Measurements from ENCODE around the gene B4GALNT3.
"Not testable (repeated sequence)": the region's sequence is repeated elsewhere in the genome, so short reads cannot be mapped to it uniquely, and the experiment has no call there.

The B4GALNT3 gene

GRCh38 chr12:577994-578747 lies 118.4 kb downstream of the B4GALNT3 start:
- in situ Hi-C loops (cut with HindIII; ENCODE audit: low pct_ligation_motif_present, low pct_unique_long_range_greater_than_20kb, low sequenced_read_pairs); DNase-seq: not testable (repeated sequence)

- no peak for DNase-seq
Observed at GRCh38 chr12:578748-579419, 119.1 kb downstream of the B4GALNT3 start.

GRCh38 chr12:579420-580110 lies 119.8 kb downstream of the B4GALNT3 start:
- in situ Hi-C loops (cut with HindIII; ENCODE audit: low pct_ligation_motif_present, low pct_unique_long_range_greater_than_20kb, low sequenced_read_pairs) = no loop called here
- DNase-seq = no peak

More at GRCh38 chr12:578748-579419, 119.1 kb downstream of the B4GALNT3 start:
- in situ Hi-C loops (cut with HindIII; ENCODE audit: low pct_ligation_motif_present, low pct_unique_long_range_greater_than_20kb, low sequenced_read_pairs) = no loop called here

DNA sequence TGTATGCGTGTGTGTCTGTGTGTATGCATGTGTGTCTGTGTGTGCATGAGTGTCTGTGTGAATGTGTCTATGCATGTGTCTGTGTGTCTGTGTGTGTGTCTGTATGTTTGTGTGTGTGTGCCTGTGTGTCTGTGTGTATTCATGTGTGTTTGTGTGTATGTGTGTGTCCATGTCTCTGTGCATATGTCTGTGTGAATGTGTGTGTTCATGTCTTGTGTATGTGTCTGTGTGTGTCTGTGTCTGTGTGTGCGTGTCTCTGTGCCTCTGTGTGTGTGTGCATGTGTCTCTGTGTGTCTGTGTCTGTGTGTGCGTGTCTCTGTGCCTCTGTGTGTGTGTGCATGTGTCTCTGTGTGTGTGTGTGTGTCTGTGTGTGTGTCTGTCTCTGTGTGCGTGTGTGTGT lies 121.1 kb downstream of the B4GALNT3 start:
- no peak for DNase-seq
- in situ Hi-C loops (cut with HindIII; ENCODE audit: low pct_ligation_motif_present, low pct_unique_long_range_greater_than_20kb, low sequenced_read_pairs) = no loop called here

DNA sequence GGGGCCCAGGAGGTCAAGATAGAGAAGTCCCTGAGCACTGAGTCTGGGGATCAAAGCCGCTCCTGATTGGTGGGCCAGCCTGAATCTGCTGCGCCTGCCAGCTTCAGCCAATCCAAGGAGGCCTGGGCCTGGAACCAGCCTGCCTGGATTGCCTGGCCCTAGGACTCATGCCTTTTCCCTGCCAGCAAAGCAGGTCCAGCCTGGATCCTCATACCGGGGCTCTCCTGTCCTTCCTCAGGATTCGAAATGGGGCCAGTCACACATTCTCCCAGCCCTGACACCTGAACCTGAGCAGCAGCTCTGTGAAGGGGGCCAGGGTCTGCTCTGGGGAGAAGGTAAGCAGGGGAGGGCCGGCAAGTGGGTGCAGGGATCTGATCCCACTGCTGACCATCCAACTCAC lies 121.6 kb downstream of the B4GALNT3 start:
- DNase-seq = no peak
- in situ Hi-C loops (cut with HindIII; ENCODE audit: low pct_ligation_motif_present, low pct_unique_long_range_greater_than_20kb, low sequenced_read_pairs) = no loop called here

DNA sequence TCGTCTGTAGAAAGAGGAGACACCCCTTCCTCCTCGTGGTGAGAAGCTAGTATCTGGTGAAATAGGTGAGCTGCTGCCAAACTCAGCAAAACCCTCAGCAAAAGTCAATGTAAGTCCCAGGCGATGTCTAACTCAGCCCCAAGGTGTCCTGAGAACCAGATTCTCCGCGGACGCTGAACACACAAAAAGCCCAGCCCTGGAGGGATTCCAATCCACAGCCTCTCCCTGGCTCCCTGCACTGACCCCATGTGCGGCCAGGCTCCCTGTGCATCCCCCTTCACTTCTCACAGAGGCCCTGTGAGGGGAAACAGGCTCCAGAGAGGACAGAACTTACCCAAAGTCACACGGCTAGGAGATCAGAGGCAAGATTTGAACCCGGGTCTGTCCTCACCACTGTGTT lies 122.0 kb downstream of the B4GALNT3 start:
- in situ Hi-C loops (cut with HindIII; ENCODE audit: low pct_ligation_motif_present, low pct_unique_long_range_greater_than_20kb, low sequenced_read_pairs) = no loop called here
- DNase-seq = no peak

DNA sequence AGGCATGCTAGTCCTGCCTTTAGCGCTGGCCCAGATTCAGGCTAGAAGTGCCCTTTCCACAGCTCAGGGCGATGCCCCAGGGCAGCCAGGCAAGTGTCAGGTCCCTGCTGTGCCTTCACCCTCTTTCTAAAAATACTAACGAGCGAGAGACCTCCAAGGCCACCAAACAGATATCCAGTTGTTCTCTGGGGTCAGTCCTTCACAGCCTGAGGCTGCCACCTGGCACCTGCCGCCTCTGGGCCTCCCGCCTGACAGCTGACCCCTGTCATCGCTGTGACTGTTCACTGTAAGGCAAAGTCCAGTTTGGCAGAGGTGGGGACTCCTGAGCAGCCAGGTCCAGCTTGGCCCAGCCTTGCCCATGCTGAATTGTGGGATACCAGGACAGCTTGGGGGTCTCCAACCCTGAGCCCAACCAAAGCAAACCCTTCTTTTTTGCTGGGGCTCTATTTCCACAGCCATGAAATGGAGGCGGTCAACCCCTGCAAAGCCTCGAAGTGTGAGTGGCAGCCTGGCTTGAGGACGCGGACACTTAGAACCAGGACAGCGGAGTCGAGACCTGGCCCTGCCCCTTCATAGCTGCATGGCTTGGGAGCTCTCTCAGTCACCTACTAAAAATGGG lies 123.6 kb downstream of the B4GALNT3 start:
- no peak for DNase-seq
- in situ Hi-C loops (cut with HindIII; ENCODE audit: low pct_ligation_motif_present, low pct_unique_long_range_greater_than_20kb, low sequenced_read_pairs) = no loop called here

DNA sequence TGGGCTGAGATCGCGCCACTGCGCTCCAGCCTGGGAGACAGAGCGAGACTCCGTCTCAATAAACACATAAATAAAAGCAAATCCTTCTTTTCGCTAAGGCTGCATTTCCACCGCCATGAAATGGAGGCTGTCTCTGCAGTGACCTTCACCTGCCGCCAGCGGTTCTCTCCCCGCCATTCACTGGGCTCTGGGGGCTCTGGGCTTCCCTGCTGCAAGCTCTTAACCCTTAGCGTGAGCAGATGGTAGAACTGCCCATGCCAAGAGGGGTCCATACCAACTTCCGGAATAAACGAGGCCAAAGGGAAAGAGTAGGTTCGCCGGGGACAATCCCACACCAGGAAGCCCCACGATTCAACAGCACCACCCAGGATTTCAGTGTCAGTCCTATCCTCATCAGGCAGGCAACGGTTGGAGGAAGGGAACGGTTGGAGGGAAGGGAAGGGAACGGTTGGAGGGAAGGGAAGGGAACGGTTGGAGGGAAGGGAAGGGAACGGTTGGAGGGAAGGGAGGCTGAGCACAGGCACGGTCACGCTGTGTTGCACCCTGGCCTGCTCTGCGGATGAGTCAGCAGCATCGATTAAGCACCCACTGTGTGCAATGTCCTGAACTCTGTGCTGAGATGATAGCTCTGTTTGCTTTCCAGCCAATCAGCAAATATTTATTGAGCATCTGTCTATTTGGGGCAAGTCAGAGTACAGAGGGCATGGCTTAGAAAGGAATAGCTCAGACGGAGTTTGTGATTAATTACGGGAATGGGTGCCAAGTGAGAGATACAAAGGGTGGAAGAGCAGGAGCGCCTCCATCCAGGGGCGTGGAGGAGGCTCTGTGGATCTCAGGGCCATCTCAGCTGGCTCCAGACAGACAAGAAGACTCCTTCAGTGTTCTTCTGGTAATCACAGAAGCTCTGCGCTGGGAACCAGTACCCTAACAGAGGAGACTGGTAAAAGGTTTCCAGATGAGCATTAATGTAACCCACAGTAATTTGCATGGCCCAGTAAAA lies 125.6 kb downstream of the B4GALNT3 start:
- no peak for DNase-seq
- in situ Hi-C loops (cut with HindIII; ENCODE audit: low pct_ligation_motif_present, low pct_unique_long_range_greater_than_20kb, low sequenced_read_pairs) = no loop called here

DNA sequence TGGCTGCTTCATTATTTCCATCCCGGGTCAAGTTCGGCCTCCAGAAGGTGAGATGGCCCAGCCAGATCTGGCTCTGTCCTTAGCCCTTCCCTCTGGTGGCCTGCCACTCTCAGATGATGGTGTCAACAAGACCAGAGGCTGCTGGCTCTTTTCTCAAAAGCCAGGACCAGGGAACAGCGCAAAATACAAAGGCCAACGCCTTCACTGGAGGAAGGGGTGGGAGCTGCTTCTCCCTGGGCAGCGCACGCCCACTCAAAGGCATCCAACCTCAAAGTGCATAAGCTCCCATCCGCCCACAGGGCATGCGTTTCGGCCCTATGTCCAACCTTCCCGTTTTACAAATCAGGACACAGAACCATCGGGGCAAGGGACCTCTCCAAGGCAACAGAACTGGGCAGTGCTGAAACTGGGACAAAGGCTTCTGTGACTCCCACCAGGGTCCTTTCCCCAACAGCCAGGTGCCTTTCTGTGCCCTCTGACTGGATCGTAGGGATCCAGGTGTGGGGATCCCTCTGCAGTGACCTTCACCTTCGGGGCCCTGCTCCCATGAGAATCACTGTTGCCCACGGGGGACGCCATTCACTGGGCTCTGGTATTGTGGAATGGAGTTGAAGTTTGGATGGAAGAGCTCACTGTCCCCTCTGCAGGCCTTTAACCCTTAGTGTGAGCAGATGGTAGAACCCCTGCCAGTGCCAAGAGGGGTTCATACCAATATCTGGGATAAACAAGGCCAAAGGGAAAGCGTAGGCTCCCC lies 126.8 kb downstream of the B4GALNT3 start:
- in situ Hi-C loops (cut with HindIII; ENCODE audit: low pct_ligation_motif_present, low pct_unique_long_range_greater_than_20kb, low sequenced_read_pairs) = no loop called here
- no peak for DNase-seq

DNA sequence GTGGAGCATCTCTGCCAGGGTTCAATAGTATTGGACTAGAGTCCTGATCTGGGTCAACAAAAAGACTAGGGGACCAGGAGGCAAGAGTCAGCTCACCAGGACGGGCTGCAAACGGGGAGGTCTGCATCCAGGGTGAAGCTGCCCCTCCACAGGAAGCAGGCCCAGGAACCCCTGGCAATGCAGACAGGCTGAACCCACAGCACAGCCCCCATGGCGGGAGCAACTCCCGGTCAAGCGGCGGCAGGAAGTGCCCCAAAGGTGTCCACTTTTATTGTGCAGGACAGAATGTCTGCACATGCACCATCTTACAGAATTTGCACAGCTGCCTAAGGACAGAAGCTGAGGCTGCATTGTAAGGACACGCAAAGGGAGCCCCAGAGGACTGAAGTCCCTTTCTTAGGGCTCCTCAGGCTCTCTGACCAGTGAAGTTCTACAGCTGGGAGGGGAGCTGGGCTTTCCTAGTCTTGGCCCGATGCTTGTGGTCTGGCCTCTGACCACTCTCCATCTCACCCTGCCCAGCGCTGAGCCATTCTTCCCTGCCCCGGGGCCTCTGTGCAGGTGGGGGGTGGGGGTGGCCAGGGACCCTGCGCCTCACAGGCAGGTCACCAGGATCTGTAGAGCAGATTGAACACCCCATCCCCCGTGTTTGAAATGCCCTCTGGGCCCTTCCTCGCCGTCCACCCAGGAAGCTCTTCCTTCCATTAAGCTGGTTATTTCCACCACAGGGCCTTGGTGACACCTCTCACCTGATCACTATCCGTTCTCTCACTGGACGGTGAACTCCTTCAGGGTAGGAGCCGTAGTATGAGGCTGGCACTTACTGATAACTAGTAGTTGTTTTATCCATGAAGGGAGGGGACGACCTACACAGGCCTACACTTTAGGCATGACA lies 127.6 kb downstream of the B4GALNT3 start:
- in situ Hi-C loops (cut with HindIII; ENCODE audit: low pct_ligation_motif_present, low pct_unique_long_range_greater_than_20kb, low sequenced_read_pairs) = no loop called here
- DNase-seq = no peak

DNA sequence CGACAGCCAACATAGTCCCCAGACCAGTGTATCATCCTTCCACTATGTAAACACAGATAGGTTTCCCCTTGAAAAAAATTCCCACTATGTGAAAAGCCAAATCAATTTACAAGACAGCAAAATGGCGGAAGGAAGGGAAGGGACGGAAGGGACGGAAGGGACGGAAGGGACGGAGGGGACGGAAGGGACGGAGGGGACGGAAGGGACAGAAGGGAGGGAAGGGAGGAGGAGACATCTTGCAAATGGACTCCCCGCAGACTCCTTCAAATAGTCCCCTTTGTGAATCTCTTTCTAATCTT lies 128.2 kb downstream of the B4GALNT3 start:
- in situ Hi-C loops (cut with HindIII; ENCODE audit: low pct_ligation_motif_present, low pct_unique_long_range_greater_than_20kb, low sequenced_read_pairs) = no loop called here
- no peak for DNase-seq

DNA sequence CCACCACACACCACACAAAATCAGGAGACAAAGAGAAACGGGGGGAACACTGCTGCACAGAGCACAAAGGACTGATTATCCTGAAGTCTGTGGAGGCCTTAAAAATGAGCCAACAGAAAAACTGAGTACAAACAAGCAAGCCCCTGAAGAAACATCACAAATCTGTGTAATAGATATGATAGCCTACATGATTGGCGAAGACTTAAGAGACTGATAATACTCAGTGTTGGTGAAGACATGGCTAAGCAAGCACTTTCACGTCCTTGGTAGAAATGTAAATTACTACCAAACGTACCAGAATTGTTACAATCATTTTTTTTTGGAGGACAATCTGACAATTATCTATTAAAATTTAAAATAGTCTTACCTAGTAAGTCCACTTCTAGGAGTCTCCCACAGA lies 128.9 kb downstream of the B4GALNT3 start:
- in situ Hi-C loops (cut with HindIII; ENCODE audit: low pct_ligation_motif_present, low pct_unique_long_range_greater_than_20kb, low sequenced_read_pairs) = no loop called here
- DNase-seq = no peak

GRCh38 chr12:590206-590750 lies 130.5 kb downstream of the B4GALNT3 start:
- DNase-seq = no peak
- in situ Hi-C loops (cut with HindIII; ENCODE audit: low pct_ligation_motif_present, low pct_unique_long_range_greater_than_20kb, low sequenced_read_pairs) = no loop called here

DNA sequence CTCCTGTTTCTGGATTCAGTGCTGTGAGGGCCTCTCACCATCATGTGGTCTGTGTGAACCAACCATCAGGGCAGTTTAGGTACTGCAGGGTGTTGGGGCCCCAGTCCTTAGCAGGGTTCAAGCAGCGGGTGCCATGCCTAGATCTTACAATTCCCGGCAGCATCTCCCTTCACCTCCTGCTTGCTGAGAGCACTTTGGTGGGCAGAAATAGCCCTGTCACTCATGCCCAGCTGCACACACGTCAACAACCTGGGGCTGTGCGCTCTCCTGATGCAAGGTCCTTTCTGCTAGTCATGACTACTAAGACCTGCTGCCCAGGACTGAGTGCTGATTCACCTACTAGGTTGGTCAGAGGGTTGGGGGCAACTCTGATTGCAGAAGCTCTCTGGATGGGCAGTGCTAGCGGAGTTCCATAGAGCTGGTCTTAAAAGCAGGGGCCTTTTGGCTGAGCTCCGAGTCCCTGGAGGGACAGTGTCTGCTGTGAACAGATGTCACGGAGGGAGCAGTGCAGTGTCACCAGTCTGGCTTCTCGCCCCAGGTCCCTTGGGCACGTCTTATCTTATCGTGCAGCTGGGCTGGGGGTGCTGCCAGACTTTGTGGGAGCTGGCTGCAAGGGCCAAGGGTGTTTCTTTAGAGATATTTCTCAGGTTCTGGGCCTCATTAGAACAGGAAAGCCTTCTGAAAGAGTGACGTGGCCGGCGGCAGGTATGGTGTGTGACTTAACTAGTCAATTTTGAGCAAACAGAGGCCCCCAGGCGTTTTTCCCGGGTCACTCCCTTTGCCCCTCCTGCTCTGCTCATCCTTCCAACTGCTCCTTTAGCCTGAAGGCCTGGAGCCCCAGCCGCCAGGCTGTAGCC lies 131.7 kb downstream of the B4GALNT3 start:
- in situ Hi-C loops (cut with HindIII; ENCODE audit: low pct_ligation_motif_present, low pct_unique_long_range_greater_than_20kb, low sequenced_read_pairs) = no loop called here
- no peak for DNase-seq

- in situ Hi-C loops (cut with HindIII; ENCODE audit: low pct_ligation_motif_present, low pct_unique_long_range_greater_than_20kb, low sequenced_read_pairs) = no loop called here
- DNase-seq = no peak
Observed at GRCh38 chr12:592024-592505, 132.3 kb downstream of the B4GALNT3 start.
